HG03196 (cell line): ENCODE results near the gene ZNF320.
"Not testable (repeated sequence)": the region's sequence is repeated elsewhere in the genome, so short reads cannot be mapped to it uniquely, and the experiment has no call there.

Source experiments
- ATAC-seq: cut with Tn5 transposase; IDR thresholded peaks from one replicate; pipeline ENCODE4 v1.9.1; 2021; ENCODE audit not compliant: unreplicated experiment

The ZNF320 gene

DNA sequence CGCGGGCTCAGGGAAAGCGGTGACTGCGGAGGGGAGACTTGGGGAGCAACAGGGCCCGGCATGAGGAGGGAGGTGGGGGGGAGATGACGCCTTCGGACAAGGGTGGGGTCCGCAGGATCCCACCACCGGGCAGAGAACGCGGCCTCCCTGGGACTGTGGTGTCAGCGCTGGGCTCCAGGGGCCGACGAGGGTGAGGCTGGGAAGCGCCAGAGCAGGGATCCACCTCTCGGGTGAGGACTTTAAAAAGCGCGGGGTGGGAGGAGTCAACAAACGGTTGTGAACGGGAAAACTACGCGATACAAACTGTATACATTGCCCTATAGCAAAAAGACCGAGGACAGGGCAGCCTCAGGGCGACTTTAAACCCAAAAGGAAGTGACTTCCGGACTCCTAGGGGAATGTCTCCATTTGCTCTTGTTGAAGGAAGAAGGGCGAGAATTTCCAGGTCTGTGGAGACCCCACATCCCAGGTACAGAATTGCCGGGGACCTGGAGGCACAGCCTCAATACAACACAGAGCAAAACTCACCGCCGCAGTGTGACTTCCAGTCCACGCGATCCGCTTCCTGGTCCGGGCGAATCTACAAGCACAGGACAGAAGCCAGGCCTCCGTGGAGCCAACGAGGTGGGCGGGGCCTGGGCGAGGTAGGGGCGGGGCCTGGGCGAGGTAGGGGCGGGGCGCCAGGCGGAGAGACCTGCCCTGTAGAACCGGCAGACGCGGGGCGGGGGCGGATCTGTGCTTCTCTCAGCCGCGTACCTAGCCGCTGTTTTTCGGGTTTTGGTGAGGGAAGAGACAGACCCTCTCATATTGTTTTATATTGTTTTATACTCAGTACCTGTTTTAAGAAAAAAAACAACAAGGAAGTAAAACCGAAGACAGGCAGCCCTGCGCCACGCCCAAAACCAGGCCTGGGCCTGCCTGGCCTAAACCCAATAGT lies 25.7 kb upstream of the ZNF320 start, which contains the start of gene ZNF888:
Gene ZNF888, minus strand, starts transcription at position 588 of the 937 bp plus-strand sequence. CDS start 5,555 bp downstream, outside the sequence.
- peak; percentile 90 for ATAC-seq

GRCh38 chr19:52917531-52917930 lies 20.1 kb upstream of the ZNF320 start:
- no peak for ATAC-seq

GRCh38 chr19:52910648-52911047 lies 13.2 kb upstream of the ZNF320 start:
- ATAC-seq = no peak

DNA sequence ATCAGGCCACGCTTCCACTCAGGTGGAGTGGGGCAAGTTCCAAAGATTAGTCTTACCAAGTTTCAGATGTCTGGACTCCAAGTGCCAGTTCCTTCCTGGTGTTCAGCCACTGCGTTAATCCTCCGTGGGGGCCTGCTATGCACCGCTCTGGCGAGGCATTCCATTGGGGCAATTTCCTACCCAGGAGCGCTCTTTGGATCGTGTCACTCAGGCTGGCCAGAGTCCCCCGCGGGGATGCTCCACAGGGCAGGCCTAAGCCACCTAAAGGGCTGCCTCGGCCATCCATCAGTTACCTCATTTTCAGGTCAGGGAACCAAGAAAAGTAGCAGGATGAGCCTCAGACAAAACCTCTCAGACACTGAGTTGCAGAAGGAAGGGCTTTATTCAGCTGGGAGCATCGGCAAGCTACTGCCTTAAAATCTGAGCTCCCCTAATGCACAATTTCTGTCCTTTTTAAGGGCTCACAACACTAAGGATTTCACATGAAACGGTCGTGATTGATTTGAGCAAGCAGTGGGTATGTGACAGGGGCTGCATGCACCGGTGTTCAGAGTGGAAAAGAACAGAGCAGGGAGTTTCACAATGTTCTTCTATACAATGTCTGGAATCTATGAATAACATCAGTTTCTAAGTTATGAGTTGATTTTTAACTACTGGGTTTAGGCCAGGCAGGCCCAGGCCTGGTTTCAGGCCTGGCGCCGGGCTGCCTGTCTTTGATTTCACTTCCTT lies 6.8 kb upstream of the ZNF320 start:
- not testable (repeated sequence) for ATAC-seq

DNA sequence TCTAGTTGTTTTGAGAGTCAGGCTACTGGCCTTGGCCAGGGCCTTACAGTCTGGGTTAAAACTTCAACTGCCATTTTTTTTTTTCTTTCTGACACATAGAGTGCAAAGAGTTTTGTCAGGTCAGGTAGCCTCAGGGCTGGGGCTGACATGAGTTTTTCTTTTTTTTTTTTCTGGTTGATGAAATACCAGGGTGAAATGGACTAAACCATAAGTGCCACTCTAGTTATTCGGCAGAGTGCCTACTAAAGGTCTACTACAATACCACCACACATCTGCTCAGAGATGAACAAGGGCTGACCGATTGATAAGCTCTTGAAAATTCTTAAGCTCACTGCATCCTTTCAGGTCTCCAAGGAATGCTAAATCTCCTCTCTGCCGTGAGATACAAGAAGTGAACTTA lies 4.4 kb upstream of the ZNF320 start:
- no peak for ATAC-seq

DNA sequence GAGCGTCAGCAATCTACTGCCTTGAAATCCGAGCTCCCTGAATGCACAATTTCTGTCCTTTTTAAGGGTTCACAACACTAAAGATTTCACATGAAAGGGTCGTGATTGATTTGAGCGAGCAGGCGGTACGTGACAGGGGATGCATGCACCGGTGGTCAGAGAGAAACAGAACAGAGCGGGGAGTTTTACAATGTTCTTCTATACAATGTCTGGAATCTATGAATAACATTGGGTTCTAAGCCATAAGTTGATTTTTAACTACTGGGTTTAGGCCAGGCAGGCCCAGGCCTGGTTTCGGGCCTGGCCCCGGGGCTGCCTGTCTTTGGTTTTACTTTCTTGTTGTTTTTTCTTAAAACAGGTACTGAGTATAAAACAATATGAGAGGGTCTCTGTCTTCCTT lies 1.2 kb upstream of the ZNF320 start:
- not testable (repeated sequence) for ATAC-seq

GRCh38 chr19:52898101-52898500 lies 666 bp upstream of the ZNF320 start:
- ATAC-seq = no peak

GRCh38 chr19:52896431-52897137 lies 851 bp downstream of the ZNF320 start:
- ATAC-seq = peak; percentile 27

- ATAC-seq = no peak
Observed at GRCh38 chr19:52891336-52891735, 6.1 kb downstream of the ZNF320 start.

- no peak for ATAC-seq
Observed at GRCh38 chr19:52889931-52890330, 7.5 kb downstream of the ZNF320 start.

- ATAC-seq = no peak
Observed at GRCh38 chr19:52889076-52889475, 8.4 kb downstream of the ZNF320 start.

DNA sequence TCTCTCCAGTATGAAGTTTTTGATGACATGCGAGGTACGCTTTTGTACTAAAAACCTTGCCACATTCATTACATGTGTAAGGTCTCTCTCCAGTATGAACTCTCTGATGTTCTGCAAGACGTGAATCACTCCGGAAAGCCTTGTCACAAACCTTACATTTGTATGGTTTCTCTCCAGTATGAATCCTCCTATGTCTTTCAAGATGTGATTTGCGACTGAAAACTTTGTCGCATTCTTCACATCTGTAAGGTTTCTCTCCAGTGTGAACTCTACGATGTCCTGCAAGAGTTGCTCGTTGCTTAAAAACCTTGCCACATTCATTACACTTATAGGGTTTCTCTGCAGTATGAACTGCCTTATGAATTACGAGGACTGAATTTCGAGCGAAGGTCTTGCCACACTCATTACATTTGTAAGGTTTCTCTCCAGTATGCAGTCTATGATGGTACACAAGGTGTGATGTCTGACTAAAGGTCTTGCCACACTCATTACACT lies 16.5 kb downstream of the ZNF320 start:
- ATAC-seq = no peak

DNA sequence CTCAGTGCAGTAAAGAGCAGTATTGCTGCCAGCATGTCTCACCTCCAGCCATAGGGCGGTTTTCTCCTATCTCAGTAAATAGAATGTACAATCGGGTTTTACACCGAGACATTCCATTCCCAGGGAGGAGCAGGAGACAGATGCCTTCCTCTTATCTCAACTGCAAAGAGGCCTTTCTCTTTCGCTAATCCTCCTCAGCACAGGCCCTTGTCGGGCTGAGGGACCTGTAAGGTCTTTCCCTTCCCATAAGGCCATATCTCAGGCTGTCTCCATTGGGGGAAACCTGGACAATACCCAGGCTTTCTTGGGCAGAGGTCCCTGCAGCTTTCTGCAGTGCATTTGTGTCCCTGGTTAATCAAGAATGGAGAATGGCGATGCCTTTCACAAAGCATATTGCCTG lies 24.4 kb downstream of the ZNF320 start:
- ATAC-seq = not testable (repeated sequence)

GRCh38 chr19:52871466-52871865 lies 26.0 kb downstream of the ZNF320 start:
- no peak for ATAC-seq

DNA sequence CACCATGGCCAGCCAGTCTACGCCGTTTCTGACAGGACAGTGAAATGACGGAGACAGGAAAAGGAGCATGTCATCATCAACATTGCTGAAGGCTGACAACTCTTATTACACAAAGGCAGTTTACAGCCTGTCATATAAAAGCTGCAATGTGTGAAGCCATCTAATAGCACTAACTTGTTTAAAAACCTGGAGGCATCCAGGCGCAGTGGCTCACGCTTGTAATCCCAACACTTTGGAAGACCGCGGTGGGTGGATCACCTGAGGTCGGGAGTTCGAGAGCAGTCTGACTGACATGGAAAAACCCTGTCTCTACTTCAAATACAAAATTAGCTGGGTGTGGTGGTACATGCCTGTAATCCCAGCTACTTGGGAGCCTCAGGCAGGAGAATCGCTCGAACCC lies 29.4 kb downstream of the ZNF320 start:
- not testable (repeated sequence) for ATAC-seq

DNA sequence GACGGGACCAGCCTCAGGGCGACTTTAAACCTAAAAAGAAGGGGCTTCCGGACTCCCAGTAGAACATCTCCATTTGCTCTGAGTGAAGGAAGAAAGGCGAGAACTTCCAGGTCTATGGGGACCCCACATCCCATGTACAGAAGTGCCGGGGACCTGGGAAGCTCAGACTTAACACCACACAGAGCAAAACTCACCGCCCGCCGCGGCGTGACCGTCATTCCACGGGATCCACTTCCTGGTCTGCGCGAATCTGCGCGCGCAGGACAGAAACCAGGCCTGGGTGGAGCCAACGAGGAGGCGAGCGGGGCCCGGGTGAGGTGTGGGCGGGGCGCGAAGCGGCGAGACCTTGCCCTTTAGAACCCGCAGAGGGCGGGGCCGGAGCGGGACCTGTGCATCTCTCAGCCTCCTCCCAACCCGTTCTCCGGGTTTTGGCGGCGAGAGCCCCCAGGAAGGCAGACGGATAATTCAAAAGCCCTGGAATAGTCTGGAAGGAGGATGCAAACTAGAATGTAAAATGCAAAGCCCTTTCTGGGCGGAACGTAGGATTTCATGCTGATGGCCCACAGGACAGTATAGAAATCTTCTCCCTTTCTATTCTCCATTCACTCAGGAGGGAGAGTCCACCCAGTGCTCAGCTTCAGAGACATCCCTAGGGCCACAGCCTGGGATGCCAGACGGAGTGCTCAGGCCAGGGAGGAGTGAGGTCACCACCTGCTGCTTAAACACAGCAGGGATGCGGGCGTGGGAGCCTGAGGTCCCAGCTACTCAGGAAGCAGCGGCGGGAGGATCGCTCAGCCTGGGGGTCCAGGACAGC lies 39.9 kb downstream of the ZNF320 start, which contains the start of gene ZNF468:
Gene ZNF468, minus strand, starts transcription at position 242 of the 814 bp plus-strand sequence. CDS start 3,347 bp downstream, outside the sequence.
- peak; percentile 97 for ATAC-seq

DNA sequence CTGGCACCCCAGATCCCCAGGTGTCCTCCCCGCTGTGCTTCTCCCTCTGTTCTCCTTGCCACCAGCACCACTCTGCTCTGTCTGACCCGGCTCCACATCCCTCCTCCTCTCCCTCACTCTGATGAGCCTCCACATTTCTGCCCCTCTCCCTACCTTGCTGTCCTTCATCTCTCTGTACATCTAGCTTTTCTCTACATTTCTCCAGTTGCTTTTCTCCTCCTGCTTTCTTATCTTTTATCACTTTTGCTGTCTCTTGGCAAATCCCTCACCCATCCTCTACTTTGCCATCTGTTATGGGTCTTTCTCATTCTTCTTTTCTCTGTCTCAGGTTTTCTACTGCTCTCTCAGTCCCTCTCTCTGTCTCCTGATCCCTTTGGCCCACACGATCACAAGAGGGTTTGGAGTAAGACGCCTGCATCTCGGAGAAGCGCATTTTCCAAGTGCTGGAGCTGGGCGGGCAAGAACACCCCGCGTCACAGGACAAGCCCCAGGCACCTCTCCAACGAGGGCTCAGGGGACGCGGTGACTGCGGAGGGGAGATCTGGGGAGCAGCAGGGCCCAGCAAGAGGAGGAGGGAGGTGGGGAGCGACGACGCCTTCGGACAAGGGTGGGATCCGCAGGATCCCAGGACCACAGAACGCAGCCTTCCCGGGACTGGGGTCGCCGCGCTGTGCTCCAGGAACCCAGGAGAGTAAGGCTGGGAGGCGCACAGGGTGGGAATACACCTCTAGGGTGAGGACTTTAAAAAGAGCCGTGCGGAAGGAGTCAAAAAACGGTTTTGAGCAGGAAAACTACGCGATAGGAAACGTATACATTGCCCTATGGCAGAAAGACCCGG lies 40.7 kb downstream of the ZNF320 start:
- peak; percentile 17 for ATAC-seq
